Breast epithelium (tissue), 3 donors: ENCODE results near the gene GRP.

ENCODE experiments used
- CTCF ChIP-seq, 3 donors: fragments of 450-650 bp; IDR thresholded peaks; one replicate each; pipeline ENCODE4 v1.5.1; 2016 to 2017; ENCODE audit warnings: antibody characterized with exemption in 3 of 3, mild to moderate bottlenecking in 3 of 3, moderate library complexity in 3 of 3
- POLR2A ChIP-seq: fragments of 450-650 bp; IDR thresholded peaks from one replicate; pipeline ENCODE4 v1.6.1; 2016; ENCODE audit warnings: antibody characterized with exemption, mild to moderate bottlenecking, moderate library complexity
- POLR2AphosphoS5 ChIP-seq, 3 donors: sonication (generic); formaldehyde crosslinking; IDR thresholded peaks; one replicate each; pipeline ENCODE4 v1.6.1; 2017; ENCODE audit warnings: antibody characterized with exemption in 3 of 3

GRCh38 chr18:59273759-59274532 lies 54.0 kb downstream of the GRP start:
- TF ChIP-seq CTCF (IDR thresholded peaks at IDR 0.05): no peak
- no peak for TF ChIP-seq POLR2A
- no peak for TF ChIP-seq POLR2AphosphoS5 (IDR thresholded peaks at IDR 0.05)
